ENCODE data around the gene MTOR.
"Not testable (repeated sequence)": the region's sequence is repeated elsewhere in the genome, so short reads cannot be mapped to it uniquely, and the experiment has no call there.

The MTOR gene

DNA sequence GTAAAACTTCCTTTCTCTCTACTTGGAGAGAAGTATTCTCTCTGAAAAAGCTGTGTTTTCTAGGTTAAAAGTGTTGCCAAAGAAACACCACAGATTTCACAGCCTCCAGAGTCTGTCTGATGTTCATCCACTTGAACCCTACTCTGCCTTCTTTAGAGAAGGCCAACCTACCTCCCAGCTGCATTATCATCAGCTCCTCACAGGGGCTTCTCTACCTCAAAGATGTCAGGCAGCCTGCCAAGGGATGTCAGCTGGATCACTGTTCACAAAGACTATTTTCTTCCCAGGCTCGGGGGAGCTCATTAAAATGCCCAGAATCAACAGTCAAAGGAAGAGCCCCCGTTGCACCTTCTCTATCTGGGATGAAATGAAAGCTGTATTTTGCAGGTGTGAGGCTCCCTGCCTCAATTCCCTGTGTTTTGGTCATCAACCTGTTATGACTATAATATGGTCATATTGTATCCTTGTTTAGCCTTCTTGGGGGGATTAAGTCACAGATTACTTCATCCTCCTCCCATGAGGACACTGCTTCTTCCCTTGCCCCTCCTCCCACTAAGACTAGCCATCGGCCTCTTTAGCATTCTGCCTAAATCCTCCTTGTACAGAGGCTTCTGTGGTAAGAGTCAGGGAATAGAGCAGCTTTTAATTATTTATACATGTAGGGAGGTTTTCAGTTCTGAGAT, 47.5 kb downstream of the MTOR start:
- DNase-seq = no peak

DNA sequence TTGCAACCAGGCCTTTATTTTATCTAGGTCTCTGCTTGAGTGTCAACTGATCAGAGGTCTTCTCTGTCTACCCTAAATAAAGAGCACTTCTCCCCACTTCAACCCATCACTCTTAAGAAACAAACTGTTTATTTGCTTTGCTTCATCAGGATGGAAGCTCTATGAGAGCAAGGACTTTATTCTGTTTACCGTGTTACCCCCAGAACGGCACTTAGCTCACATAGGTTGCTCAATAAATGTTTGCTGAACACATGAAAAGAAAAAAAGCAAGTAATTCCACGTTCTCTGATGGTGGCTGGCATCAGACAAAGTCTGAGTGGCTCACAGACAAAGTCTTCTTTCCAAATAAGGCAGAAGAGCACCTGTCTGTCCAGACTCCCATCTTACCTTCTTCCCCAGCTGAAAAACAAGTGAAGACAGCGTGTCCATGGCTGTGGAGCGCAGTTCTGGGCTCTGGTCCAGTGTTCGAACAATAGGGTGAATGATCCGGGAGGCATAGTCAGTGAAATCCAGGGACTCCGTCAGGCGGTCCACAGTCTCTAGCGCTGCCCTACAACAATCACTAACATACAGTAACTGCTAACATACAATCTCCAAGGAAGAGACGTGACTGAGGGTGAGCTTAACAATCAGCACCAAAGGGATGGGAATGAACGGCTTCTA, 50.3 kb downstream of the MTOR start:
- DNase-seq = no peak

DNA sequence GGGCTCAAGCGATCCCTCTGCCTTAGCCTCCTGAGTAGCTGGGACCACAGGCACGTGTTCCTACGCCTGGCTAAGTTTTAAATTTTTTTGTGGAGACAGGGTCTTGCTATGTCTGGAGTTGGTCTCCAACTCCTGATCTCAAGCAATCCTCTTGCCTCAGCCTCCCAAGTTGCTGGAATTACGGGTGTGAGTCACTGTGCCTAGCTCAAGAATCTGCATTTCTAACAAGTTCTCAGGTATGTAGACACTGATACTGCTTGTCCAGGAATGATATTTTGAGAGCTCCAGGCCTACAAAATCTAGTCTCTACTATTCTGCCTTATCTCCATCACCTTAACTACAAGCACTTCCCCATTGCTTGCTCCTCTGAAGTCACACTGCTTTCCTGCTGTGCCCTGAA, 50.9 kb downstream of the MTOR start:
- DNase-seq = no peak

DNA sequence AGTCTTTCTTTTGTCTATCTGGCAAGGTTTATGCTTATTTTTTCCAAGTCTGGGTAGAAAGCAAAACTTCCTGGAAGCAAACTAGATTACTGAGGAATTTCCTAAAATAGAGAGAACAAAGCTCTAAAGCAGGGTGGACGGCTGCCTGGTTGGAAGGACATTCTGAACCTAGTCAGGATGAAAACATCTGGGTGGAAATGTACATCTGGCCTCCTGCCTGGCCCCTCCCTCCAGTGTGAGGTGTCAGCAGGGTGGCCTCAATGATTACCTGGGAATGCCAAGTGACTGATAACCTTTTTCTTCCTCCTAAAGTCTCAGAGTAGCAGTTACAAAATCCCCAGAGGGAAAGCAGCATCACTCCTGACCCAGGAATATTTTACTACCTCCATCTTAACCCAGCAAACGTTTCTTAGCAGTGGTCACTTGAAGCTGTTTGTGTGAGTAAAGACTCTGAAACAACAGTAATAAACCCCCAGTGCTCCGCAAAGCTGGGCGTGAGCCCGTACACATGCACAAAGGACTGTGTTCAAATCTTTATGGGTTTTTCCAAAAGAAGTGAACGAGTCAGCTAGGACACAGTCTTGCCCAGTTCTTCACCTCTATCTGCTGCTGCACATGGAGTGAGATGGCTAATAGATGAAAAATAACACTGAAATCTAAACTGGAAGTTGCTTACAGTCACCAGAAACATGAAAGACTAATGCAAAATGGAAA, 54.3 kb downstream of the MTOR start:
- DNase-seq = no peak

DNA sequence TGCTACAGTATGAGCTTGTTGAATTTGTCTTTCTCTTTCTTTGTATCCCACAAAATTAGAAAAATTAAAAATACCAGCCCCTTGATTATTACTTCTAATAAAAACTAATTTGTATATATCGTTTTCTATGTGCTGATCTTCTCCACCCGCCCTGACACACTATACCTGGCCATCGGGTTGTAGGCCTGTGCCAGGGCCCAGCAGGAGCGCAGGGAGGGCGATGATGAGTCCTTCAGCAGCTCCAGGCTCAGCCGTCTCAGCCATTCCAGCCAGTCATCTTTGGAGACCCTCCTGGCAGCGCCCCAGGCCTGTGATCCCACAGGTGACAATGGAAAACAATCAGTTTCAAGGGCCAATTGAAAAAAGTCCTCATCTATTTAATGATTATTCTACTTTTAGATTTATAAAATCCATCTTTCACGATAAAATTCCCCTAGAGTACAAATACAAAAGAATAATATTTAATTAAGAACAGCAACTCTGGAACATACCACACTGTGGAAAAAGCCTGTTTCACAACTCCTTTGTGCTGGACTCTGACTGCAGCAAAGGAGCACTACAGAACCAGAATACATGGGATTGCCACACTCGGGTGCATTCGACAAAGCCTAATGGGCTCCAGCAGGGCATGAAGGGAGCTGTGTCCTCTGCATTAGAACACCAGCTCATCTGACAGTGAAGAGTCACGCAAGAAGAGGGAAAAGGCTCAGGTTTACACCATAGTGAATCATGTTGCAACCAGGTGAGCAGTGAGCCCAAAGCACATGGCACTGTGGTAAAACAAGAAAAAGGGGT, 57.8 kb downstream of the MTOR start:
- no peak for DNase-seq

DNA sequence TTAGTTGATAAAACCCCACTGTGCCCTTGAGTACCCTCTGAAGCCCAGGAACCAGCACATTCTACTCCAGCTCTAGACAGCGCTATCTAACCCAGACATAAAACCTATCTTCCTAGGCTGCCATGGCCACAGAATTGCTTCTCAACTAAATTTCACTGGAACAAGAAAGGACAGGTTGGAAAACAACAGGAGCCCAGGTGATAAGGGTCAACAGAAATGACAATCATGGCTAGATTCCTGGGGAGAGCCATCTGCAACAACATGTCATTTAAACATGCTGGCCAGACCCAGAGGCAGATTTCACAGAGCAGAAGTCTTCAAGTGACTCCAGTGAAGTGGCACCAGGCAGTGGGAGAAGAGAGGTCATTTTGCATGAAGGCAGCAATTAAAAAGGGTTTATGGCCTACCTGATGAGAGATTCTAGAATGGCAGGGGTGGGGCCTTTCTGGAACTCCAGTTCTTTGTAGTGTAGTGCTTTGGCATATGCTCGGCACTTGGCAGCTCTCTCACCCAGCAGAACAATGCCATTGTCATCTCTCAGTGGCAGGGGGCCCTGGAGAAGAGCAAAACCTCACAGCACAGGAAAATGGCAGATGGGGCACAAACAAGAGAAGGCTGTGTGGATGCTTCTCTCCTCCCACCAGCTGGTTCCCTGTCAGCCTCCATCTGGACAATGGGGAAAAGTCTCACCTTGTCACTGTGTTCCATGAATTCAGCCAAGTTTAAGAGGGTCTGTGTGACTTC, 63.3 kb downstream of the MTOR start:
- no peak for DNase-seq

DNA sequence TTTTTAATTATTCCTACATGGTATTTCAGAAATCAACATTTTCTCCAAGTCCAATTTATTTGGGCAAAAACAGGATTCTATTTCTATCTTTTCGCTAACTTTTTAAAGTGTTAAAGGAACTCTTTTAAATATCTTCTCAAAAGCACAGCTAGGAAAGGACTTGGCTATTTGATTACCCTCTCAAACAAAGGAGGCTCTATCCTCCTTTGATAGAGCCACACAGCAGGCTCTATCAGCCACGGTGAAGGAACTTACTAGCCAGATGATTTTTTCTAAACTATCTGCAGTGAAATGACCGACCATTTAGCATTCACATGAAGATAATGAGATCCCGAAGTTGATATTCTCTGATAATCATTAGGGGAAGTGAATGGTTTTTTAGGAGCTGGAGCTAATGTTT, 64.1 kb downstream of the MTOR start:
- DNase-seq = no peak

DNA sequence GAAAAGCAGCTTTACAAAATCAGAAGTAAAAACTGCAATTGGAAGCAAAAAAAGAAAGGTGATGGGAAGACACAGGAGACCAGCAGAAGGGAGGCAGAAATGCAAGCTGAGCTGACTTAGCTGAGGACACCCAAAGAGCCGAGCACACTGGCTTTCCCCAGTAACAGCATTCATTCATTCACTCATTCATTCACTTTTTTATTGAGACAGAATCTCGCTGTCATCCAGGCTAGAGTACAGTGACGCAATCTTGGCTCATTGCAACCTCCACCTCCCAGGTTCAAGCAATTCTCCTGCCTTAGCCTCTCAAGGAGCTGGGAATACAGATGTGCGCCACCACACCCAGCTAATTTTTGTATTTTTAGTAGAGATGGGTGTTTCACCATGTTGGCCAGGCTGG, 65.0 kb downstream of the MTOR start:
- no peak for DNase-seq

DNA sequence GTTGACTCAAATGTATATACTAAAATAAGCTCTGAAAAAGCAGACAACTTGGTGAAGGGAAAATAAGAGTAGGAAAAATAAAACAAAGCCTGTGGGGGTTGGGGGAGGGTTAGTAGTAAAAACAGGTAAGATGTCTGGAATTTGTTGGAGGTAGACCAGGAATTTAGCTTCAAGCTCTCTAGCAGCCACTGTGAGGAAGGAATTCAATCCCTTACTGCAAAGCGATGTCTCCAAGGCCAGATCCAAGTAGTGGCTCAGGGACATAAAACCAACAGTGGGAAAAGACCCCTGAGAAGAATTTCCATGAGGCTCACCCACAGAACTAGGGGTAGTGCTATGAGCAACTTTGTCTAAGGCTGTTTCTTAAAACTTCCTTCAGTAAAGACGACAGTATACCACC, 65.4 kb downstream of the MTOR start:
- no peak for DNase-seq

DNA sequence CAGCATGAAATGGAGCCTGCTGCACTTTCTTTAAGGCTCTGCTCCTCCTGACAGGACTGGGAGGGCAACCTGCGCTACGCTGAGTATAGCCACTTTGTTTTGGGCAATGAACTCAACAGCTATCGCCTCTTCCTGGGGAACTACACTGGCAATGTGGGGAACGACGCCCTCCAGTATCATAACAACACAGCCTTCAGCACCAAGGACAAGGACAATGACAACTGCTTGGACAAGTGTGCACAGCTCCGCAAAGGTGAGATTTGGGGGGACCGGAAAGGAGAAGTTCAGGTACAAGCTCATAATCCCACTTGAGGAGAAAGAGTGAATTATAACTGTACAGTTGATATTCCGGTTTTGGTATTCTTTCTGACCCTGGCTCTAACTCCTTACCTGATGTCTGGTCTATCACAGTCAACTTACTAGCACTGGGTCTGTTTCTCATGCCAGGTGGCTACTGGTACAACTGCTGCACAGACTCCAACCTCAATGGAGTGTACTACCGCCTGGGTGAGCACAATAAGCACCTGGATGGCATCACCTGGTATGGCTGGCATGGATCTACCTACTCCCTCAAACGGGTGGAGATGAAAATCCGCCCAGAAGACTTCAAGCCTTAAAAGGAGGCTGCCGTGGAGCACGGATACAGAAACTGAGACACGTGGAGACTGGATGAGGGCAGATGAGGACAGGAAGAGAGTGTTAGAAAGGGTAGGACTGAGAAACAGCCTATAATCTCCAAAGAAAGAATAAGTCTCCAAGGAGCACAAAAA, 67.8 kb downstream of the MTOR start:
- DNase-seq = no peak

DNA sequence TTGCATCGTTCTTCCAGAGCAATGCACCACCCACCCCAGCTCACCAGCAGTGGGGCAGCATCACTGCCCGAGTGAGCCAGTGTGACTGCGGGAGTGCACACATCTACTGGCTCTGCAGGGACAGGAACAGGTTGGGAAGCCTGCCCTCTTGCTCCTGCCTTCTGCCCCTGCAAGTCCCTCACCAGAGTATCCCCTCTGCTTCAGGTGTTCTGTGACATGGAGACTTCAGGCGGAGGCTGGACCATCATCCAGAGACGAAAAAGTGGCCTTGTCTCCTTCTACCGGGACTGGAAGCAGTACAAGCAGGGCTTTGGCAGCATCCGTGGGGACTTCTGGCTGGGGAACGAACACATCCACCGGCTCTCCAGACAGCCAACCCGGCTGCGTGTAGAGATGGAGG, 69.0 kb downstream of the MTOR start:
- DNase-seq = no peak

DNA sequence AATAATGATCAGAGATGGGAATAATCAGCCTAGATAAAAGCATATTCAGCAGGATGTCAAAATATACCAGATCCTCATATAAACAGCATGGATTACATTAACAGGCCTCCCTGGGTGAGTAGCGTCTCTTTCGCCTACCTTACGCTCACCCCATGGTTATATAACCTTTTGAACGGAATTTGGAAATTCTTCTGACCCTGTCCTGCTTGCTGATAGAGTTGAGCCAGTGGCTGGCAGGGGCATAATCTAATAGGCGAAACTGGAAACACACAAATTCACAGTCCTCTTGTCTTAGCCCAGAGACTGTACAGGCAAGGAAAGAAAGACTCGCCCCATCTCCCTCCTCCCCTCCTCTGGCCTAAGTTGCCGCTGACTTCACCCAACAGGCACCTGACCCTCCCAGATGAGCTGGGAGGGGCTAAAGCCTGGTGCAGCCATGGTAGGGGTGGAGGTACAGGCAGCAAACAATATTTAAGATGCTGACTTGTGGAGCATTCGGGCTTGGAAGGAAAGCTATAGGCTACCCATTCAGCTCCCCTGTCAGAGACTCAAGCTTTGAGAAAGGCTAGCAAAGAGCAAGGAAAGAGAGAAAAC, 73.4 kb downstream of the MTOR start, which contains the start of gene ANGPTL7:
TSS of gene ANGPTL7 (plus strand) at position 498 of the 594 bp plus-strand sequence. CDS start 225 bp downstream, outside the sequence.
- DNase-seq = no peak

DNA sequence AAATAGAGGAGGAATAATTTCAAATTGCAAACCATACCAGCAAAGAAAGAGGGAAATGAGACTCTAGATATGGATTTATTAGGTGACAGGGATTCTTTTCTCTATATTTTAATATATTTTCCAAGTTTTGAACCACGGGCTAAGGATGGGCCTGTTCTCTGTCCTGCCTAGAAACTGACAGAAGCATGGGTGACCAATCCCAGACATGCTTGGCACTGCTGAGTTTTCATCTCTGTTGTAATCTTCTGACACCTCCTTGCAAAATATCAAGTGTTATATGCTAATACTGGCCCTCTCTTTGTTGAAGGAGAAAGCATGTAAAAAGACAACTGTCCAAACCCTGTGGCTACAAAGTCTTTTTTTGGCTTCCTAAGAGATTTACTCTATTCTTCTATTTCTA, 74.0 kb downstream of the MTOR start:
- no peak for DNase-seq

DNA sequence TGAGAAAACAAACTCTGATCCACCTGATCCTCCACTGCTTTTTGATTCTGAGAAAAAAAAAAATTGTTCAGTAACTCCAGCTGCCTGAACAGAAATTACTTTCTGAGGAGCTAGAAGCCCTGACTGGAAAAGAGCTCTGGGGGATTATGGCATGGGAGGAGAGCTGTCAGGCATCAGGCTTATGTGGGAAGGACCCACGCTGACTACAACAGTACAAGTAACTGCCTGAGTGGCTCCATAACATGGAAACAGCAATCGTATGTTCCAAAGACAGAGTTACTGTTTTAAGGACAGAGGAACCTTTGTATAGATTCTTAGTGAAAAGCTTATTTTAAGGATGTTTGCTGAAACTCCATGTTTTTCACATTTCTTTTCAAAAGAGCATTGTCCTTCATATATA, 74.4 kb downstream of the MTOR start:
- DNase-seq = no peak

DNA sequence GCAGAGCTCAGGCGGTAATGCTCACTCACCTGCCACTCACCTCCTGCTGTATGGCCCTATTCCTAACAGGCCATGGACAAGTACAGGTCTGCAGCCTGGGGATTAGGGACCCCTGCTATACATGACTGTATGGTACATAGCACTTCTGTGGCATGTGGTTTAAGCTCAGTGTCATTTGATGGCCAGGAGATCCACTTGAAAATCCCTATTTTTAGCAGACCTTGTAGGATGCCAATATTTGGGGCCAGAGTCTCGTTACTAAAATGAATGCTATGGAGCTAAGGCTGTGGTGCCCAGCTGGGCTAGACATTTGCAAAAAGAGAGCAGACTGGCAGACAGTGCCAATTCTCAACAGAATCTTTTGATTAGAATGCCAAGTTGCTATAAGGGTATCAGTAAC, 74.9 kb downstream of the MTOR start:
- no peak for DNase-seq

DNA sequence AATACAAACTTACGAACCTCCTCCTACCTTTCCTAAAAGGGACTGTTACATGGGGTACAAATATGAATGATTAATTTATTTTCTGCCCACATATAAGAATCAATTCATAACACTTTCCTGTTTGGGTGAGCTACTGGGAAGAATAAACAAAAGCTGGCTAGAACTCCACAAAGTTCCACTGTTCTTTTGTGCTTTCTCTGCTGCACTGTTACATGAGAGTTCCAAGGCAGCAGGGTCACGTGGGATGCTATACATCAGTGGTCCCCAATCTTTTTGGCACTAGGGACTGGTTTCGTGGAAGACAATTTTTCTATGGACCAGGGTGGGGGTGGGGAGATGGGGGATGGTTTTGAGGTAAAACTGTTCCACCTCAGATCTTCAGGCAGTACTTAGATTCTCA, 75.4 kb downstream of the MTOR start:
- DNase-seq = no peak

DNA sequence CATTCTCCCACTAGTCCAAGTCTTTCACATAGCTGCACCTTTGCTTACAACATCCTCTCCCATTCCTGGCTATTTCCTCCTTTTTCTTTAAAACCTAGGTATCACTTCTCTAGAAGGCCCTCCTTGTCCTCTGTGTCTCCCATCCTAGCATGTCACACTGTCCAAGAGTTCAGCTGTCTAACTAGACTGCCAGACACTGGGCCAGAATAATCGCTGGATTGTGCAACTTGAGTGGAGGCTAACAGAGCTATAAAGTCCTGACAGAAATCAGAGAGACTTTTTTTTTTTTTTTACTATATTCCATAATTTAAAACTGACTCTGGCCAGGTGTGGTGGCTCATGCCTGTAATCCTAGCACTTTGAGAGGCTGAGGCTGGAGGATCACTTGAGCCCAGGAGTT, 77.4 kb downstream of the MTOR start:
- DNase-seq = no peak

DNA sequence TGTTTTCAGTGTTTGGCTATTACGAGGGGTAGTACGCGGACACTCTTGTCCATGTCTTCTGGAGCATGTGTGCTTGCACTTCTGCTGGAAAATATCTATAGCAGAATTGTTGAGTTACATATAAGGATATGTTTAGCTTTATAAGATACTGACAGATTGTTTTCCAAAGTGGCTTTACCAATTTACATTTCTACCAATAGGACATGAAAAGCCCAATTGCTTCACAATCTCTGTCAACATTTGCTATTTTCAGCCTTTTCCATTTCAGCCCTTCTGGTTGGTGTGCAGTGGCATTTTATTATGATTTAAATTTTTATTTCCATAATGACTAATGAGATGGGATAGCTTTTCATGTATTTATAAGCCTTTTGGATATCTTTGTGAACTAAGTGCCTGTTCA, 79.5 kb downstream of the MTOR start:
- DNase-seq = no peak

DNA sequence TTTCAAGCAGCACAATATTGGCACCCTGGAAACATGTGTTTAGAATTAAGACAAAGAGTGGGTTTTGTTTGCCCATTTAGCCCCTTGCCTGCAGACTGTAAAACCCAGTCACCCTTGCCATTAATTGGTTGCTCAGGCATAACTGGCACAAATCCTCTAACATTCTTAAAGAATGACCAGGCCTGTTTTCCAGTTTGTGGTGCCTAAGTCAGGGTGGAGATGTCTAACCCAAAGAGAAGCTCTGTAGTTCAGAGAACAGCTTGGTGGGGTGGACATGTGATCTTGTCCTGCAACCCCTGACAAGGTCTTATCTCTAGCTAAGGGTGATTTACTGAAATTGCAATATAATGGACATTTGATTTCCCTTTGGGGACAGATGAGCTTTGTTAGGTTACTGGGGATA, 82.0 kb downstream of the MTOR start:
- DNase-seq = no peak

DNA sequence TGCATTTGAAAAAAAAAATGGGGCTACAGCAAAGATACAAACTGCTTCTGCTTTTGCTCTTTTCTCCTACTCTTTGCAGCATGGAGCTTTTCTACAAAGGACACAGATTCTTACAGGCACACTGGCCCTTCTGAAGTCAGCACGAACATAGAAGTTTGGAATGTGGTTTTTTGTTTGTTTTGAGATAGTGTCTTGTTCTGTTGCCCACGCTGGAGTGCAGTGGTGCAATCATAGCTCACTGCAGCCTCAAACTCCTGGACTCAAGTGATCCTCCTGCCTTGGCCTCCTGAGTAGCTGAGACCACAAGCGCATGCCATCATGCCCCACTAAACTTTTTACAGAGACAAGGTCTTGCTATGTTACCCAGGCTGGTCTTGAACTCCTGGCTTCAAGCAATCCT, 82.6 kb downstream of the MTOR start:
- not testable (repeated sequence) for DNase-seq

DNA sequence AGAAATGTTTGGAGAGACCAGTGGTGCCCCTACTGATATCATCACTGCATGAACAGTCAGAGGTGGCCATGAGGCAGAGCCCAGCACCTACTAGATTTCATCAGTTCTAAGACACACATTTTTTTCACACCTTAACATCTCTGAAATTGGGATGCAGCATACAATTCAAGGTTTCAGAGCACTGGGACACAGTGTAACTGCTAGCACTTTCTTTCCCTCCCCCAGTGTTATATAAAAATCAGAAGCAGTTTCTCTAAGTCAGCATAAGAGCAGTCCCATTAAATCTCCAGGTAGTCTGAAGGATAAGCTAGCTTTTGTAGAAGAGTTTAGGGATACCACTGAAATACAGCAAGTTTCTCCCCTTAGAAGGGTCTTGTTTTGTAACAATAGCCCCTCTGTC, 83.2 kb downstream of the MTOR start:
- DNase-seq = no peak

Measured in effector CD8-positive, alpha-beta T cell (primary cell).